Suprapubic skin (tissue), 4 donors: ENCODE results near the gene PTPRA.

Experiments used
- EP300 ChIP-seq: sonication (generic); formaldehyde crosslinking; IDR thresholded peaks from one replicate; pipeline ENCODE4 v1.6.1; 2017; ENCODE audit warnings: antibody characterized with exemption
- POLR2A ChIP-seq, 2 donors: fragments of 450-650 bp; IDR thresholded peaks; one replicate each; pipeline ENCODE4 v1.6.1; 2017; ENCODE audit warnings: antibody characterized with exemption in 2 of 2, mild to moderate bottlenecking in 2 of 2, moderate library complexity in 2 of 2
- POLR2AphosphoS5 ChIP-seq, 3 donors: sonication (generic); formaldehyde crosslinking; IDR thresholded peaks; one replicate each; pipeline ENCODE4 v1.6.1; 2017; ENCODE audit warnings: antibody characterized with exemption in 3 of 3
- TF ChIP-seq, protein P1 (sequence below), 2 donors: fragments of 200-600 bp in 1 of 2; fragments of 450-650 bp in 1 of 2; sonication (generic) in 1 of 2; IDR thresholded peaks; one replicate each; pipeline ENCODE4 v1.5.1; 2016 to 2019; ENCODE audit warnings: antibody characterized with exemption in 2 of 2, mild to moderate bottlenecking in 1 of 2, moderate library complexity in 1 of 2

DNA sequence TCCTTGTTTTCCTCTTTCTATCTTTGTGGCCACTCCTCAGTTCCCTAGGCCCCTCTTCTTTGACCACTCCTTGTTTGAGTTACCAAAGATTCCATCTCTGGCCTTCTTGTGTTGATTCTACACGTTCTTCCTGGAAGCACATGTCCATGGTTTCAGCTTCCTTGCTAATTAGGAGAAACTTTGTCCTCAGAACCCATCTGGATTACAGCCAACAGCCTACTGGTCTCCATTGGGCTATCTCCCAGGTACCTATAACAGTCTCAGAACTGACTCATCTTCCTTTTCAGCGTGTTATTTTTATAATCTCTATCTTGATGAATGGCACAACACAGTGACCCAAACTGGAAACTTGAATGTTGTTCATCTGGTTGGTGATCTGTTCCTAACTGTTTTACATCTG, 17.5 kb downstream of the PTPRA start:
- TF ChIP-seq, protein P1, sequence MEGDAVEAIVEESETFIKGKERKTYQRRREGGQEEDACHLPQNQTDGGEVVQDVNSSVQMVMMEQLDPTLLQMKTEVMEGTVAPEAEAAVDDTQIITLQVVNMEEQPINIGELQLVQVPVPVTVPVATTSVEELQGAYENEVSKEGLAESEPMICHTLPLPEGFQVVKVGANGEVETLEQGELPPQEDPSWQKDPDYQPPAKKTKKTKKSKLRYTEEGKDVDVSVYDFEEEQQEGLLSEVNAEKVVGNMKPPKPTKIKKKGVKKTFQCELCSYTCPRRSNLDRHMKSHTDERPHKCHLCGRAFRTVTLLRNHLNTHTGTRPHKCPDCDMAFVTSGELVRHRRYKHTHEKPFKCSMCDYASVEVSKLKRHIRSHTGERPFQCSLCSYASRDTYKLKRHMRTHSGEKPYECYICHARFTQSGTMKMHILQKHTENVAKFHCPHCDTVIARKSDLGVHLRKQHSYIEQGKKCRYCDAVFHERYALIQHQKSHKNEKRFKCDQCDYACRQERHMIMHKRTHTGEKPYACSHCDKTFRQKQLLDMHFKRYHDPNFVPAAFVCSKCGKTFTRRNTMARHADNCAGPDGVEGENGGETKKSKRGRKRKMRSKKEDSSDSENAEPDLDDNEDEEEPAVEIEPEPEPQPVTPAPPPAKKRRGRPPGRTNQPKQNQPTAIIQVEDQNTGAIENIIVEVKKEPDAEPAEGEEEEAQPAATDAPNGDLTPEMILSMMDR (IDR thresholded peaks at IDR 0.05), result no peak
- TF ChIP-seq POLR2A (IDR thresholded peaks at IDR 0.05) (no peak), POLR2AphosphoS5 (IDR thresholded peaks at IDR 0.05) (no peak), EP300 (no peak)
